Measurements from ENCODE around the gene VSIG4.
"Not testable (repeated sequence)": the region's sequence is repeated elsewhere in the genome, so short reads cannot be mapped to it uniquely, and the experiment has no call there.

VSIG4 gene

GRCh38 chrX:65987811-65988210, 52.1 kb downstream of the VSIG4 start:
- no peak overlapping the region for H3K27ac ChIP-seq
- DNase-seq (ENCODE audit: low read depth, low spot score), result no peak

- DNase-seq (ENCODE audit: low read depth, low spot score), result peak; percentile 55
- H3K27ac ChIP-seq, result no peak overlapping the region
Observed at GRCh38 chrX:65985922-65986588, 53.8 kb downstream of the VSIG4 start.

GRCh38 chrX:65985211-65985610, 54.7 kb downstream of the VSIG4 start:
- H3K27ac ChIP-seq, result no peak overlapping the region
- no peak for DNase-seq (ENCODE audit: low read depth, low spot score)

- not testable (repeated sequence) for DNase-seq (ENCODE audit: low read depth, low spot score)
Observed at GRCh38 chrX:65977161-65977560, 62.7 kb downstream of the VSIG4 start.

GRCh38 chrX:65976161-65976560, 63.7 kb downstream of the VSIG4 start:
- H3K27ac ChIP-seq, result no peak overlapping the region
- no peak for DNase-seq (ENCODE audit: low read depth, low spot score)

More at GRCh38 chrX:65977161-65977560, 62.7 kb downstream of the VSIG4 start:
- H3K27ac ChIP-seq, result not testable (repeated sequence)

GRCh38 chrX:65975161-65975751, 64.6 kb downstream of the VSIG4 start:
- H3K27ac ChIP-seq; DNase-seq (ENCODE audit: low read depth, low spot score): not testable (repeated sequence)

Data from epithelial cell of prostate (primary cell).